HepG2 (cell line): ENCODE measurements around the gene CMTM1. TPM values are rescaled to one million over a fixed set of nuclear protein-coding genes. Genes with fewer than 3 reads are reported as not detected.

Experiments used
- ARID2 ChIP-seq: sonication (generic); formaldehyde crosslinking; IDR thresholded peaks from 2 replicates; pipeline ENCODE4 v1.8.1; 2022; ENCODE audit warnings: mild to moderate bottlenecking, missing genetic modification reagents, borderline replicate concordance
- BCL6 ChIP-seq: IDR thresholded peaks from 2 replicates; pipeline ENCODE4 v1.6.1; 2016; ENCODE audit warnings: missing genetic modification reagents, missing compliant biosample characterization
- CREM ChIP-seq, 2 experiments: sonication (generic) in 1 of 2; formaldehyde crosslinking in 1 of 2; IDR thresholded peaks; 2 replicates each; pipeline versions ENCODE4 v1.4.0 to v1.6.1; 2016 to 2020; ENCODE audit warnings: antibody characterized with exemption in 1 of 2, mild to moderate bottlenecking in 1 of 2, missing genetic modification reagents in 1 of 2
- FOXJ3 ChIP-seq: sonication (generic); formaldehyde crosslinking; IDR thresholded peaks from 2 replicates; pipeline ENCODE4 v1.4.0; 2020; ENCODE audit warnings: missing genetic modification reagents, mild to moderate bottlenecking, borderline replicate concordance
- GABPB1 ChIP-seq: IDR thresholded peaks from 2 replicates; pipeline ENCODE4 v1.6.1; 2016; ENCODE audit warnings: mild to moderate bottlenecking, missing genetic modification reagents, moderate library complexity, missing compliant biosample characterization
- HMG20A ChIP-seq: IDR thresholded peaks from 2 replicates; pipeline ENCODE4 v1.6.1; 2016; ENCODE audit warnings: borderline replicate concordance
- KLF16 ChIP-seq, 2 experiments: sonication (generic) in 1 of 2; formaldehyde crosslinking in 1 of 2; IDR thresholded peaks; 2 replicates each; pipeline versions ENCODE4 v1.6.1 to v1.8.0; 2016 to 2023; ENCODE audit warnings: missing genetic modification reagents in 2 of 2, missing compliant biosample characterization in 1 of 2
- MEIS2 ChIP-seq: sonication (generic); formaldehyde crosslinking; IDR thresholded peaks from 2 replicates; pipeline ENCODE4 v1.9.0; 2021; ENCODE audit warnings: mild to moderate bottlenecking, missing genetic modification reagents
- MLLT10 ChIP-seq: sonication (generic); formaldehyde crosslinking; IDR thresholded peaks from 2 replicates; pipeline ENCODE4 v1.4.0; 2020; ENCODE audit warnings: missing genetic modification reagents
- RBAK ChIP-seq: sonication (generic); formaldehyde crosslinking; IDR thresholded peaks from 2 replicates; pipeline ENCODE4 v1.5.1; 2020; ENCODE audit warnings: mild to moderate bottlenecking, missing genetic modification reagents
- SMAD3 ChIP-seq: sonication (generic); formaldehyde crosslinking; IDR thresholded peaks from 2 replicates; pipeline ENCODE4 v1.4.0; 2020; ENCODE audit warnings: missing genetic modification reagents
- STAG1 ChIP-seq: sonication (generic); formaldehyde crosslinking; IDR thresholded peaks from 2 replicates; pipeline ENCODE4 v1.4.0; 2020; ENCODE audit warnings: missing genetic modification reagents
- TP53 ChIP-seq: sonication (generic); formaldehyde crosslinking; conservative IDR thresholded peaks from 2 replicates; pipeline ENCODE4 v1.4.0; 2020; ENCODE audit warnings: missing genetic modification reagents
- ZFP36 ChIP-seq: fragments of 150-350 bp; IDR thresholded peaks from 2 replicates; pipeline ENCODE4 v1.6.1; 2018; ENCODE audit warnings: borderline replicate concordance, low read length, low read depth; ENCODE audit not compliant: partially characterized antibody
- ZFP62 ChIP-seq: sonication (generic); formaldehyde crosslinking; IDR thresholded peaks from 2 replicates; pipeline ENCODE4 v1.4.0; 2020; ENCODE audit warnings: missing genetic modification reagents
- ZNF12 ChIP-seq: sonication (generic); formaldehyde crosslinking; IDR thresholded peaks from 2 replicates; pipeline ENCODE4 v1.5.0; 2020; ENCODE audit warnings: missing genetic modification reagents
- ZNF160 ChIP-seq: sonication (generic); formaldehyde crosslinking; IDR thresholded peaks from 2 replicates; pipeline ENCODE4 v1.8.0; 2022; ENCODE audit warnings: mild to moderate bottlenecking, inconsistent platforms, missing genetic modification reagents
- ZNF234 ChIP-seq: sonication (generic); formaldehyde crosslinking; conservative IDR thresholded peaks from 2 replicates; pipeline ENCODE4 v1.5.1; 2020; ENCODE audit warnings: mild to moderate bottlenecking, missing genetic modification reagents
- ZNF296 ChIP-seq: sonication (generic); formaldehyde crosslinking; conservative IDR thresholded peaks from 2 replicates; pipeline ENCODE4 v1.5.0; 2020; ENCODE audit warnings: mild to moderate bottlenecking, missing genetic modification reagents
- ZNF607 ChIP-seq: sonication (generic); formaldehyde crosslinking; IDR thresholded peaks from 2 replicates; pipeline ENCODE4 v1.5.1; 2020; ENCODE audit warnings: missing genetic modification reagents, mild to moderate bottlenecking, borderline replicate concordance
- ZNF772 ChIP-seq: sonication (generic); formaldehyde crosslinking; IDR thresholded peaks from 2 replicates; pipeline ENCODE4 v1.5.0; 2020; ENCODE audit warnings: mild to moderate bottlenecking, missing genetic modification reagents
- ZSCAN20 ChIP-seq: sonication (generic); formaldehyde crosslinking; IDR thresholded peaks from 2 replicates; pipeline ENCODE4 v1.4.0; 2020; ENCODE audit warnings: missing genetic modification reagents, mild to moderate bottlenecking, borderline replicate concordance
- polyA plus RNA-seq, 8 experiments: library from polyadenylated mRNA; depleted of rRNA in 3 of 8; stranded (reverse) in 7 of 8; unstranded in 1 of 8; fragments of >200 nt; fragmentation: Illumina TruSeq in 4 of 8; extraction: Trizol in 4 of 8; gene quantifications; 2 replicates each; pipeline versions ENCODE4 v1.2.1 to v1.2.3, GENCODE V29; 2011 to 2016; ENCODE audit warnings: low read depth in 4 of 8, missing spikeins in 1 of 8, mixed read lengths in 1 of 8; ENCODE audit not compliant: insufficient read depth in 1 of 8
- total RNA-seq, 5 experiments: library from RNA; depleted of rRNA; stranded (reverse); fragments of >200 nt; fragmentation: Illumina TruSeq; extraction: Trizol; gene quantifications; 2 replicates each; pipeline ENCODE4 v1.2.3, GENCODE V29; 2016; ENCODE audit warnings: low read depth in 1 of 5
- TF ChIP-seq, protein P1 (sequence below): sonication (generic); formaldehyde crosslinking; IDR thresholded peaks from 2 replicates; pipeline ENCODE4 v1.5.1; 2020; ENCODE audit warnings: mild to moderate bottlenecking, missing genetic modification reagents, moderate library complexity
- TF ChIP-seq, protein P2 (sequence below): sonication (generic); formaldehyde crosslinking; IDR thresholded peaks from 2 replicates; pipeline ENCODE4 v1.5.0; 2020; ENCODE audit warnings: missing genetic modification reagents
- TF ChIP-seq, protein P3 (sequence below): sonication (generic); formaldehyde crosslinking; IDR thresholded peaks from 2 replicates; pipeline ENCODE4 v1.5.0; 2020; ENCODE audit warnings: mild to moderate bottlenecking, missing genetic modification reagents
- TF ChIP-seq, protein P4 (sequence below): sonication (generic); formaldehyde crosslinking; IDR thresholded peaks from 2 replicates; pipeline ENCODE4 v1.4.0; 2020; ENCODE audit warnings: missing genetic modification reagents, low read depth, mild to moderate bottlenecking, borderline replicate concordance

Gene CMTM1
- total and polyA plus RNA-seq, 2 of the 13 experiments (the other 11 are each of a cell fraction or from before 2014, with no cell fraction given) = 1.7 to 2.9 TPM

- no peak for TF ChIP-seq KLF16 (CRISPR knock-in tag; IDR thresholded peaks at IDR 0.05)
- TF ChIP-seq ZNF607 (CRISPR knock-in tag) = peak; percentile 54; the same call in 1 of the 2 replicates
- no peak for TF ChIP-seq MLLT10 (CRISPR knock-in tag)
- no peak for TF ChIP-seq ZFP62 (CRISPR knock-in tag)
- TF ChIP-seq, protein P1, sequence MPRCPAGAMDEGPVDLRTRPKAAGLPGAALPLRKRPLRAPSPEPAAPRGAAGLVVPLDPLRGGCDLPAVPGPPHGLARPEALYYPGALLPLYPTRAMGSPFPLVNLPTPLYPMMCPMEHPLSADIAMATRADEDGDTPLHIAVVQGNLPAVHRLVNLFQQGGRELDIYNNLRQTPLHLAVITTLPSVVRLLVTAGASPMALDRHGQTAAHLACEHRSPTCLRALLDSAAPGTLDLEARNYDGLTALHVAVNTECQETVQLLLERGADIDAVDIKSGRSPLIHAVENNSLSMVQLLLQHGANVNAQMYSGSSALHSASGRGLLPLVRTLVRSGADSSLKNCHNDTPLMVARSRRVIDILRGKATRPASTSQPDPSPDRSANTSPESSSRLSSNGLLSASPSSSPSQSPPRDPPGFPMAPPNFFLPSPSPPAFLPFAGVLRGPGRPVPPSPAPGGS = peak; percentile 45; the same call in 1 of the 2 replicates
- TF ChIP-seq GABPB1 (CRISPR knock-in tag) = no peak
- TF ChIP-seq TP53 (CRISPR knock-in tag) = no peak
- no peak for TF ChIP-seq STAG1 (CRISPR knock-in tag)
- TF ChIP-seq HMG20A = no peak
- TF ChIP-seq, protein P2, sequence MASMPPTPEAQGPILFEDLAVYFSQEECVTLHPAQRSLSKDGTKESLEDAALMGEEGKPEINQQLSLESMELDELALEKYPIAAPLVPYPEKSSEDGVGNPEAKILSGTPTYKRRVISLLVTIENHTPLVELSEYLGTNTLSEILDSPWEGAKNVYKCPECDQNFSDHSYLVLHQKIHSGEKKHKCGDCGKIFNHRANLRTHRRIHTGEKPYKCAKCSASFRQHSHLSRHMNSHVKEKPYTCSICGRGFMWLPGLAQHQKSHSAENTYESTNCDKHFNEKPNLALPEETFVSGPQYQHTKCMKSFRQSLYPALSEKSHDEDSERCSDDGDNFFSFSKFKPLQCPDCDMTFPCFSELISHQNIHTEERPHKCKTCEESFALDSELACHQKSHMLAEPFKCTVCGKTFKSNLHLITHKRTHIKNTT (CRISPR knock-in tag) = no peak
- no peak for TF ChIP-seq CREM (IDR thresholded peaks at IDR 0.05)
- TF ChIP-seq CREM (CRISPR knock-in tag; IDR thresholded peaks at IDR 0.05) = no peak
- TF ChIP-seq FOXJ3 (CRISPR knock-in tag) = no peak
- TF ChIP-seq, protein P3, sequence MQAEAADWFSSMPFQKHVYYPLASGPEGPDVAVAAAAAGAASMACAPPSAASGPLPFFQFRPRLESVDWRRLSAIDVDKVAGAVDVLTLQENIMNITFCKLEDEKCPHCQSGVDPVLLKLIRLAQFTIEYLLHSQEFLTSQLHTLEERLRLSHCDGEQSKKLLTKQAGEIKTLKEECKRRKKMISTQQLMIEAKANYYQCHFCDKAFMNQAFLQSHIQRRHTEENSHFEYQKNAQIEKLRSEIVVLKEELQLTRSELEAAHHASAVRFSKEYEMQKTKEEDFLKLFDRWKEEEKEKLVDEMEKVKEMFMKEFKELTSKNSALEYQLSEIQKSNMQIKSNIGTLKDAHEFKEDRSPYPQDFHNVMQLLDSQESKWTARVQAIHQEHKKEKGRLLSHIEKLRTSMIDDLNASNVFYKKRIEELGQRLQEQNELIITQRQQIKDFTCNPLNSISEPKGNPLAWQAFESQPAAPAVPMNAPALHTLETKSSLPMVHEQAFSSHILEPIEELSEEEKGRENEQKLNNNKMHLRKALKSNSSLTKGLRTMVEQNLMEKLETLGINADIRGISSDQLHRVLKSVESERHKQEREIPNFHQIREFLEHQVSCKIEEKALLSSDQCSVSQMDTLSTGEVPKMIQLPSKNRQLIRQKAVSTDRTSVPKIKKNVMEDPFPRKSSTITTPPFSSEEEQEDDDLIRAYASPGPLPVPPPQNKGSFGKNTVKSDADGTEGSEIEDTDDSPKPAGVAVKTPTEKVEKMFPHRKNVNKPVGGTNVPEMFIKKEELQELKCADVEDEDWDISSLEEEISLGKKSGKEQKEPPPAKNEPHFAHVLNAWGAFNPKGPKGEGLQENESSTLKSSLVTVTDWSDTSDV = no peak
- TF ChIP-seq RBAK (CRISPR knock-in tag) = no peak
- TF ChIP-seq MEIS2 = peak; percentile 79
- no peak for TF ChIP-seq ZNF12 (CRISPR knock-in tag)
- no peak for TF ChIP-seq ZNF296 (CRISPR knock-in tag)
- TF ChIP-seq, protein P4, sequence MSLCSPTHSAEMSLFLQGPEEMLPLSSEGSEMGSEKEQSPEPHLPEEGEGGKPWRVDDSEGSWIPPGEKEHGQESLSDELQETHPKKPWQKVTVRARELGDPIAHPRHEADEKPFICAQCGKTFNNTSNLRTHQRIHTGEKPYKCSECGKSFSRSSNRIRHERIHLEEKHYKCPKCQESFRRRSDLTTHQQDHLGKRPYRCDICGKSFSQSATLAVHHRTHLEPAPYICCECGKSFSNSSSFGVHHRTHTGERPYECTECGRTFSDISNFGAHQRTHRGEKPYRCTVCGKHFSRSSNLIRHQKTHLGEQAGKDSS (CRISPR knock-in tag) = no peak
- no peak for TF ChIP-seq SMAD3 (CRISPR knock-in tag)
- no peak for TF ChIP-seq ZFP36
- TF ChIP-seq BCL6 (CRISPR knock-in tag) = no peak
- TF ChIP-seq ZNF234 (CRISPR knock-in tag) = no peak
- no peak for TF ChIP-seq ZSCAN20
- no peak for TF ChIP-seq ARID2 (CRISPR knock-in tag)
- TF ChIP-seq ZNF160 (CRISPR knock-in tag) = no peak
- TF ChIP-seq ZNF772 = no peak
Observed at GRCh38 chr16:66605177-66605978, 39.1 kb downstream of the CMTM1 start (continued).
